A549 treated with Hydrocortisone at 1 μM for 4 hours (cell line): ENCODE measurements around the gene TAS2R5. TPM values are rescaled to one million over a fixed set of nuclear protein-coding genes. Genes with fewer than 3 reads are reported as not detected.

ENCODE experiments used
- total RNA-seq: library from RNA; stranded (reverse); fragments of 200-300 nt; extraction: Qiagen RNA extraction; gene quantifications from 5 replicates; pipeline ENCODE4 v1.2.3, GENCODE V29; 2022

TAS2R5 gene, protein sequence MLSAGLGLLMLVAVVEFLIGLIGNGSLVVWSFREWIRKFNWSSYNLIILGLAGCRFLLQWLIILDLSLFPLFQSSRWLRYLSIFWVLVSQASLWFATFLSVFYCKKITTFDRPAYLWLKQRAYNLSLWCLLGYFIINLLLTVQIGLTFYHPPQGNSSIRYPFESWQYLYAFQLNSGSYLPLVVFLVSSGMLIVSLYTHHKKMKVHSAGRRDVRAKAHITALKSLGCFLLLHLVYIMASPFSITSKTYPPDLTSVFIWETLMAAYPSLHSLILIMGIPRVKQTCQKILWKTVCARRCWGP
- total RNA-seq, result 0.31 to 0.63 TPM (median 0.40 TPM) in 5 replicates

DNA sequence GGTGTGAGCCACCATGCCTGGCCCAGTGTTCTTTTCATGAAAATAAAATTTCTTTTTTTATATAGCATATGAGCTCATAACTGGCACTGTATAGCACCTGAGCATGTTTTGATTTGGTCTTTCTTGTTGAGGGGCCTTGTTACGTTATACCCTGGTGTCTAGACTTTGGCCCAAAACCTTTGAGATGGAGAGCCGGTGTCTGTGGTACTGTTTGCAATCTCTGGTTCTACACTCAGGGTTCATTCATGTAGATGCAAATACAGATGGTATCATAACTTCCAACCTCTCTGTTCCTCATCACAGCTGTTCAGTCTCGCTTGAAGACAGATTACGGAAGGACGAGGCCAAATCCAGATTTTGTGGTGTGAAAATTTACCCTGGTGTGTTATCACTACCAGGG lies at the start of gene TAS2R5:
TAS2R5 (plus strand) TSS at position 301 of the 400 bp plus-strand sequence. CDS start 145 bp downstream, outside the sequence.

DNA sequence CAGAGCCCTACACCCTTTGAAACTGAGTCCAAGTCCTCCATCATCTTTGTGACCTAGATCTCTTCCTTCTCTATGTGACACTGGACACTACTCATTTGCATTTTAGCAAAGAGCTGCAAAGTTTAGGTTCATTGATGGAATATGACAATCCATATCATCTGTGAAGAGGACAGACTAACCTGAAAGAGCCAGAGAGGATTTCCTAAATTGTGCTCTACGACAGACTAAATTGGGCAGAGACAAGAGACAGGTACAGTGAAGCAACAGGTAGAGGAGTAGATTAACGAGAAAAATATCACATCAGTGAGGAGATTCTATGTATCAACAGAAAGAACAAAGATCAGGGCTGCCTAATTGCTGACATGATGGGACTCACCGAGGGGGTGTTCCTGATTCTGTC lies 26.2 kb upstream of the TAS2R5 start, which contains the start of gene TAS2R3:
TAS2R3 (plus strand) TSS at position 301 of the 400 bp plus-strand sequence; CDS start at position 363, 62 bp downstream.

DNA sequence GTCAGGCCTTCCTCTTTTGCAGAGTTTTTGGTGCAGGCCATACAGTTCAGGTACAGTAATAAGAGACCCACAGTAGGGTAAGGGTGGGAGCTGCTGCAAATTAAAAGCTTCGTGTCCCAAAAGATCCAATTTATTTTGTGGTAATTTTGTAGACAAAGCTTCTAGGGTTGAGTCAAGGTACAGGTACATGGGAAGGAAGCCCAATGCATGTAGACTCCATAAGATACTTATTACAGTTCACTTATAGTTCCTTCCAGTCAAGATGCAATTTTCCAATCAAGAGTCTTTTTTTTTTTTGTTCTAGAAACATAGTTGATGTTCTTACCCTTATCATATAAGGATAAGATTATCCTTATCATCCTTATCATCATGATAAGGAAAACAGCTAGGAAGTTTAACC lies 13.6 kb upstream of the TAS2R5 start, which contains the start of gene TAS2R4:
TAS2R4 (plus strand) TSS at position 301 of the 400 bp plus-strand sequence. CDS start 1,815 bp downstream, outside the sequence.

Other genes with a start within 250 kb of the TAS2R5 start
- 26.8 to 39.2 TPM (median 29.6 TPM) in 5 replicates for gene AGK, start 238.8 kb upstream of the TAS2R5 start, total RNA-seq
- 4.1 to 7.5 TPM (median 5.5 TPM) in 5 replicates for gene DENND11, start 88.1 kb upstream of the TAS2R5 start, total RNA-seq
- gene WEE2, start 81.9 kb upstream of the TAS2R5 start, total RNA-seq, result not detected in 5 replicates
- gene SSBP1, start 51.9 kb upstream of the TAS2R5 start, total RNA-seq, result 283 to 320 TPM (median 296 TPM) in 5 replicates
- gene TAS2R3, start 26.1 kb upstream of the TAS2R5 start, total RNA-seq, result not detected in 5 replicates
- 0.06 to 0.18 TPM (median 0.10 TPM) in 5 replicates for gene TAS2R4, start 13.5 kb upstream of the TAS2R5 start, total RNA-seq
- not detected in 5 replicates for gene PRSS37, start 51.3 kb downstream of the TAS2R5 start, total RNA-seq
- gene OR9A4, start 126.2 kb downstream of the TAS2R5 start, total RNA-seq, result not detected in 5 replicates
- gene CLEC5A, start 156.8 kb downstream of the TAS2R5 start, total RNA-seq, result not detected in 5 replicates
- not detected in 5 replicates for gene TAS2R38, start 183.6 kb downstream of the TAS2R5 start, total RNA-seq
- 0.62 to 0.90 TPM (median 0.75 TPM) in 5 replicates for gene MGAM, start 205.7 kb downstream of the TAS2R5 start, total RNA-seq